ENCODE measurements around the gene SEMA3A. TPM values are rescaled to one million over a fixed set of nuclear protein-coding genes. Genes with fewer than 3 reads are reported as not detected.

Gene SEMA3A
- total and polyA plus RNA-seq, 2 of the 13 experiments (the other 11 are each of a cell fraction or from before 2014, with no cell fraction given) = 0.29 to 1.2 TPM

- TF ChIP-seq ZBTB8A (CRISPR knock-in tag; IDR thresholded peaks at IDR 0.05; ENCODE audit: borderline replicate concordance, low read depth) (no peak), HOXA5 (CRISPR knock-in tag; IDR thresholded peaks at IDR 0.05) (no peak), ZNF337 (CRISPR knock-in tag; IDR thresholded peaks at IDR 0.05; ENCODE audit: borderline replicate concordance, low read depth) (no peak)
Observed at GRCh38 chr7:84136336-84136735, 58.3 kb downstream of the SEMA3A start (continued).

- Histone ChIP-seq H3K4me2 (ENCODE audit: low read depth, low read length) (no peak overlapping the region), H3K36me3 (replicated peaks in 1 of 2; ENCODE audit: control insufficient read depth in 1 of 2, insufficient read depth in 2 of 2, low read length in 2 of 2) (no peaks in the 10 kb centered on the region), H3K79me2 (ENCODE audit: insufficient read depth, low read length) (no peaks in the 10 kb centered on the region), H3K27me3 (ENCODE audit: control insufficient read depth in 1 of 2, insufficient read depth in 2 of 2, low read length in 2 of 2) (no peaks in the 10 kb centered on the region), H3K9ac (ENCODE audit: insufficient read depth, low read depth, low read length) (no peak overlapping the region), H3K4me3 (replicated peaks in 1 of 3; ENCODE audit: insufficient read depth in 1 of 3, low read depth in 2 of 3, low read length in 3 of 3) (no peak overlapping the region), H4K20me1 (ENCODE audit: insufficient read depth, low read length) (no peaks in the 10 kb centered on the region), H3K27ac (ENCODE audit: extremely low read length, insufficient read depth, low read length) (no peak overlapping the region), H3K4me1 (ENCODE audit: insufficient read depth, low read length) (no peaks in the 10 kb centered on the region), H3K9me3 (ENCODE audit: low read length) (no peaks in the 10 kb centered on the region), H2AFZ (ENCODE audit: low read length) (no peak overlapping the region)
- in situ Hi-C loops (cut with HindIII; ENCODE audit: extremely low pct_ligation_motif_present, low pct_unique_long_range_greater_than_20kb) (no loop called here), intact Hi-C loops (cut with micrococcal nuclease; ENCODE audit: unreplicated experiment) (no loop called here)
- TF ChIP-seq ISX (CRISPR knock-in tag; conservative IDR thresholded peaks at IDR 0.05) = no peak
- TF ChIP-seq MAFK (conservative IDR thresholded peaks at IDR 0.05 in 1 of 2, IDR thresholded peaks at IDR 0.05 in 1 of 2; ENCODE audit: low read length in 2 of 2) = 0 out of 4 replicates have a peak, but pooled peaks of 1 of the 2 experiments have one; percentile 12
- WGBS (ENCODE audit: low lambda C conversion rate) = 21% methylated on average over 1 of the region's 1 CpG
- BruUV-seq (replicated peaks) = no TSS peak
- CTCF ChIA-PET (ENCODE audit: low intra/inter-chr PET ratio, low total read pairs) = no interaction called here
- DNase-seq (ENCODE audit: low spot score) (no peak), FAIRE-seq (no peak), ATAC-seq (no peak)
- POLR2A ChIA-PET = no interaction called here
Observed at GRCh38 chr7:84134169-84134568, 60.4 kb downstream of the SEMA3A start.

- no peaks in the 10 kb centered on the region for H3K27me3 ChIP-seq (ENCODE audit: control insufficient read depth in 1 of 2, insufficient read depth in 2 of 2, low read length in 2 of 2)
- no peaks in the 10 kb centered on the region for H3K4me1 ChIP-seq (ENCODE audit: insufficient read depth, low read length)
- 55% methylated on average over 2 of the region's 2 CpGs for WGBS (ENCODE audit: low lambda C conversion rate)
- CTCF ChIA-PET (ENCODE audit: low intra/inter-chr PET ratio, low total read pairs) = no interaction called here
- BruUV-seq (replicated peaks) = no TSS peak
- no peaks in the 10 kb centered on the region for H3K9me3 ChIP-seq (ENCODE audit: low read length)
- no peak overlapping the region for H3K4me2 ChIP-seq (ENCODE audit: low read depth, low read length)
- in situ Hi-C loops (cut with HindIII; ENCODE audit: extremely low pct_ligation_motif_present, low pct_unique_long_range_greater_than_20kb) = no loop called here
- no peaks in the 10 kb centered on the region for H3K79me2 ChIP-seq (ENCODE audit: insufficient read depth, low read length)
- no peak overlapping the region for H2AFZ ChIP-seq (ENCODE audit: low read length)
- POLR2A ChIA-PET = no interaction called here
- no peak for ATAC-seq
- H3K4me3 ChIP-seq (replicated peaks in 1 of 3; ENCODE audit: insufficient read depth in 1 of 3, low read depth in 2 of 3, low read length in 3 of 3) = no peak overlapping the region
- DNase-seq (ENCODE audit: low spot score) = no peak
- no peaks in the 10 kb centered on the region for H3K36me3 ChIP-seq (replicated peaks in 1 of 2; ENCODE audit: control insufficient read depth in 1 of 2, insufficient read depth in 2 of 2, low read length in 2 of 2)
- FAIRE-seq = no peak
- intact Hi-C loops (cut with micrococcal nuclease; ENCODE audit: unreplicated experiment) = no loop called here
- H3K27ac ChIP-seq (ENCODE audit: extremely low read length, insufficient read depth, low read length) = no peak overlapping the region
- TF ChIP-seq ZKSCAN5 (CRISPR knock-in tag; IDR thresholded peaks at IDR 0.05) = no peak
- TF ChIP-seq ZNF44 (CRISPR knock-in tag; IDR thresholded peaks at IDR 0.05) = no peak
- no peak for TF ChIP-seq ZNF431 (CRISPR knock-in tag; IDR thresholded peaks at IDR 0.05; ENCODE audit: borderline replicate concordance, low read depth)
- no peak for TF ChIP-seq SIN3B (IDR thresholded peaks at IDR 0.05; ENCODE audit: low read length)
- TF ChIP-seq ZNF24 (IDR thresholded peaks at IDR 0.05) = no peak
- TF ChIP-seq ZNF136 (CRISPR knock-in tag; IDR thresholded peaks at IDR 0.05; ENCODE audit: low read depth) = no peak
- no peaks in the 10 kb centered on the region for H4K20me1 ChIP-seq (ENCODE audit: insufficient read depth, low read length)
- no peak overlapping the region for H3K9ac ChIP-seq (ENCODE audit: insufficient read depth, low read depth, low read length)
Observed at GRCh38 chr7:84125654-84126053, 68.9 kb downstream of the SEMA3A start.
